T-helper 1 cell treated with Interleukin-12 subunit alpha and Interleukin-12 subunit beta and Interleukin-4 antibody, amounts not matched to agents 30 μg/mL and 1 μg/mL, for 36 hours (primary cell): ENCODE measurements around the gene DMWD.

Experiments
- H3K27ac Mint-ChIP-seq: one replicate; pipeline ENCODE4 v1.8.0; 2021; ENCODE audit warnings: mild to moderate bottlenecking, mixed read lengths
- H3K27me3 Mint-ChIP-seq: one replicate; pipeline ENCODE4 v1.8.0; 2021; ENCODE audit warnings: low read depth, mixed read lengths
- H3K36me3 Mint-ChIP-seq: one replicate; pipeline ENCODE4 v1.8.0; 2021; ENCODE audit warnings: low read depth, mixed read lengths
- H3K4me1 Mint-ChIP-seq: one replicate; pipeline ENCODE4 v1.8.0; 2021; ENCODE audit warnings: low read depth, mixed read lengths
- H3K4me3 Mint-ChIP-seq: one replicate; pipeline ENCODE4 v1.8.0; 2021; ENCODE audit warnings: mild to moderate bottlenecking, moderate library complexity, mixed read lengths
- H3K9me3 Mint-ChIP-seq: one replicate; pipeline ENCODE4 v1.8.0; 2021; ENCODE audit warnings: mixed read lengths

DMWD gene

GRCh38 chr19:45739498-45740439, 52.9 kb downstream of the DMWD start:
- Mint-ChIP-seq H3K4me3 (no peak overlapping the region), H3K27me3 (peaks cover 12% of the 10 kb centered on the region), H3K36me3 (no peaks in the 10 kb centered on the region), H3K4me1 (no peaks in the 10 kb centered on the region), H3K27ac (no peak overlapping the region), H3K9me3 (no peaks in the 10 kb centered on the region)

- Mint-ChIP-seq H3K4me3 (no peak within 1 kb of the TSS), H3K4me1 (peaks cover 13% of the 10 kb centered on the region), H3K27ac (no peak within 1 kb of the TSS), H3K27me3 (no peaks in the 10 kb centered on the region), H3K9me3 (no peaks in the 10 kb centered on the region), H3K36me3 (peaks cover 1% of the 10 kb centered on the region)
These were observed 59.4 kb downstream of the DMWD start, which contains the start of gene MEIOSIN for GRCh38 chr19:45733160-45733810. MEIOSIN (plus strand) TSS chr19:45733439; CDS start chr19:45735377, 1,938 bp downstream.
